Measurements from ENCODE around the gene MERTK. TPM values are rescaled to one million over a fixed set of nuclear protein-coding genes. Genes with fewer than 3 reads are reported as not detected.

MERTK gene
- total RNA-seq, 1 donor from 2014 or later: 4.7 TPM

- H3K9me3 ChIP-seq (replicated peaks): no peaks in the 10 kb centered on the region
- DNase-seq: no peak
- H3K36me3 ChIP-seq: peaks cover 40% of the 10 kb centered on the region
- H3K27ac ChIP-seq (replicated peaks): no peak overlapping the region
- H3K4me3 ChIP-seq: no peak overlapping the region
- H3K27me3 ChIP-seq (ENCODE audit: low read depth): no peaks in the 10 kb centered on the region
- H3K4me1 ChIP-seq: peaks cover 9% of the 10 kb centered on the region
- intact Hi-C loops (cut with micrococcal nuclease): no loop called here
- TF ChIP-seq, protein P1, sequence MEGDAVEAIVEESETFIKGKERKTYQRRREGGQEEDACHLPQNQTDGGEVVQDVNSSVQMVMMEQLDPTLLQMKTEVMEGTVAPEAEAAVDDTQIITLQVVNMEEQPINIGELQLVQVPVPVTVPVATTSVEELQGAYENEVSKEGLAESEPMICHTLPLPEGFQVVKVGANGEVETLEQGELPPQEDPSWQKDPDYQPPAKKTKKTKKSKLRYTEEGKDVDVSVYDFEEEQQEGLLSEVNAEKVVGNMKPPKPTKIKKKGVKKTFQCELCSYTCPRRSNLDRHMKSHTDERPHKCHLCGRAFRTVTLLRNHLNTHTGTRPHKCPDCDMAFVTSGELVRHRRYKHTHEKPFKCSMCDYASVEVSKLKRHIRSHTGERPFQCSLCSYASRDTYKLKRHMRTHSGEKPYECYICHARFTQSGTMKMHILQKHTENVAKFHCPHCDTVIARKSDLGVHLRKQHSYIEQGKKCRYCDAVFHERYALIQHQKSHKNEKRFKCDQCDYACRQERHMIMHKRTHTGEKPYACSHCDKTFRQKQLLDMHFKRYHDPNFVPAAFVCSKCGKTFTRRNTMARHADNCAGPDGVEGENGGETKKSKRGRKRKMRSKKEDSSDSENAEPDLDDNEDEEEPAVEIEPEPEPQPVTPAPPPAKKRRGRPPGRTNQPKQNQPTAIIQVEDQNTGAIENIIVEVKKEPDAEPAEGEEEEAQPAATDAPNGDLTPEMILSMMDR (IDR thresholded peaks at IDR 0.05; ENCODE audit: borderline replicate concordance): no peak
These were observed 105.3 kb downstream of the MERTK start for GRCh38 chr2:112003576-112004252.

DNA sequence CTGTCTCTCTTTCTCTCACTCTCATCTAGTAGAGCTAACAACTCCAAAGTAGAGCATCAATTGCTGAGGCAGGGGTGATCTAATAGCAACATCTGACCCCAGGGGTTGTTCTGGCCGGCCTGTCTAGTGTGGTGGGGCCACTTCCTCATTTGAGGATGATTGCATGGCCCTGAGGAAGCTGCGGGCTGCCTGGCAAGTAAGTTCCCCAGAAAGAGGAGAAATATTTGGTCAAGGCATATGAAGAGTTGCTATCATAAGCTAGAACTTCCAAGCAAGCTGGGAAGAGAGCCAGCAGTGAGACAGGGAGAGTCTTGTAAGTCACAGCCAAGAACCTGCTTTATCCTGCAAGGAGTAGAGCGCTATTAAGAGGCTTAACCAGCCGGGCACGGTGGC, 105.8 kb downstream of the MERTK start:
- Histone ChIP-seq H3K9me3 (replicated peaks) (no peaks in the 10 kb centered on the region), H3K27me3 (ENCODE audit: low read depth) (no peaks in the 10 kb centered on the region), H3K36me3 (peaks cover 41% of the 10 kb centered on the region), H3K27ac (replicated peaks) (no peak overlapping the region), H3K4me1 (peaks cover 9% of the 10 kb centered on the region), H3K4me3 (no peak overlapping the region)
- intact Hi-C loops (cut with micrococcal nuclease): no loop called here
- peak; percentile 37 for DNase-seq
- TF ChIP-seq, protein P1 (IDR thresholded peaks at IDR 0.05; ENCODE audit: borderline replicate concordance): no peak

DNA sequence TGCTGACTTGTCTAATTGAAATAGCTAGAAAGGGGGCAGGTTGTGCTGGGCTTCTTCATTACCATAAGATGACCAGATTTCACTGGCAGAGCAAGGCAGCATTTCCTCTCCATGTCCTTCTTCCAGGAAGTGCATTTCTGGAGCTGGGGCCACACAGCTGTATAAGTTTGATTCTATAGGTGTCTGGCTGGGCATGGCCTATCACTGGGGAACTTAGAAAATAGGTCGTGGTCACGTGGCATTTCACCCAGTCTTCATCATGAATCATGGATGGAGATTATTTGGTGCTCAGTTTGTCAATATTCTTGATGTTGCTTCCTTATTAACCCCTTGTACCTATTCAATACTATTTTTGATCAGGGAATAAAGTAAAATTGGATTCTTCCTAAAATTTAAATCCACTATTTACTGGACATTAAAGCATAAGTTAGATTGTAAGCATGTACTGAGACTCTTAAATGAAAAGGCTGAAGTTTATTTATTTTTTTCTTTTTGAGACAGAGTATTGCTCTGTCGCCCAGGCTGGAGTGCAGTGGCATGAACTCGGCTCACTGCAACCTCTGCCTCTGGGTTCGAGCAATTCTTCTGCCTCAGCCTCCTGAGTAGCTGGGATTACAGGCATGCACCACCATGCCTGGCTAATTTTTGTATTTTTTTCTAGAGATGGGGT, 107.1 kb downstream of the MERTK start:
- Histone ChIP-seq H3K4me1 (peaks cover 9% of the 10 kb centered on the region), H3K27me3 (ENCODE audit: low read depth) (no peaks in the 10 kb centered on the region), H3K27ac (replicated peaks) (no peak overlapping the region), H3K9me3 (replicated peaks) (no peaks in the 10 kb centered on the region), H3K36me3 (peaks cover 51% of the 10 kb centered on the region), H3K4me3 (no peak overlapping the region)
- DNase-seq: no peak
- intact Hi-C loops (cut with micrococcal nuclease): no loop called here
- TF ChIP-seq, protein P1 (IDR thresholded peaks at IDR 0.05; ENCODE audit: borderline replicate concordance): no peak

GRCh38 chr2:112006076-112006410, 107.6 kb downstream of the MERTK start:
- Histone ChIP-seq H3K36me3 (peaks cover 56% of the 10 kb centered on the region), H3K27ac (replicated peaks) (no peak overlapping the region)
- TF ChIP-seq, protein P1 (IDR thresholded peaks at IDR 0.05; ENCODE audit: borderline replicate concordance): no peak

GRCh38 chr2:112007493-112007892, 109.1 kb downstream of the MERTK start:
- intact Hi-C loops (cut with micrococcal nuclease): no loop called here
- Histone ChIP-seq H3K27me3 (ENCODE audit: low read depth) (no peaks in the 10 kb centered on the region), H3K4me1 (no peaks in the 10 kb centered on the region), H3K4me3 (no peak overlapping the region), H3K36me3 (peaks cover 67% of the 10 kb centered on the region), H3K27ac (replicated peaks) (no peak overlapping the region), H3K9me3 (replicated peaks) (no peaks in the 10 kb centered on the region)
- TF ChIP-seq, protein P1 (IDR thresholded peaks at IDR 0.05; ENCODE audit: borderline replicate concordance): no peak
- DNase-seq: no peak

More at GRCh38 chr2:112006076-112006410, 107.6 kb downstream of the MERTK start:
- Histone ChIP-seq H3K4me1 (peaks cover 6% of the 10 kb centered on the region), H3K4me3 (no peak overlapping the region), H3K27me3 (ENCODE audit: low read depth) (no peaks in the 10 kb centered on the region), H3K9me3 (replicated peaks) (no peaks in the 10 kb centered on the region)
- intact Hi-C loops (cut with micrococcal nuclease): no loop called here
- DNase-seq: no peak
